ENCODE results near the gene SMIM10L2A. TPM values are rescaled to one million over a fixed set of nuclear protein-coding genes. Genes with fewer than 3 reads are reported as not detected.

Gene SMIM10L2A
- total and polyA plus RNA-seq, 8 donors = 1.3 to 2.3 (median 1.5) TPM

GRCh38 chrX:135384161-135384836 lies 37.4 kb upstream of the SMIM10L2A start:
- WGBS, 2 donors = 78 to 82% methylated on average over 6 of the region's 6 CpGs

GRCh38 chrX:135388841-135389240 lies 32.9 kb upstream of the SMIM10L2A start:
- Histone ChIP-seq H3K36me3 (no peaks in the 10 kb centered on the region), H3K9me3 (no peaks in the 10 kb centered on the region), H3K27me3 (no peaks in the 10 kb centered on the region), H3K4me3 (no peak overlapping the region), H3K4me1 (no peaks in the 10 kb centered on the region), H3K27ac (no peak overlapping the region)
- DNase-seq (no peak), FAIRE-seq (no peak), ATAC-seq (no peak)
- intact Hi-C loops (cut with DNase I) = no loop called here
- WGBS, 2 donors = 60 to 82% methylated on average over 2 of the region's 2 CpGs
- TF ChIP-seq CTCF (IDR thresholded peaks at IDR 0.05) = no peak

More at GRCh38 chrX:135384161-135384836, 37.4 kb upstream of the SMIM10L2A start:
- no peaks in the 10 kb centered on the region for H3K36me3 ChIP-seq
- H3K9me3 ChIP-seq = no peaks in the 10 kb centered on the region
- H3K4me3 ChIP-seq = no peak overlapping the region
- no peaks in the 10 kb centered on the region for H3K27me3 ChIP-seq
- no peak overlapping the region for H3K27ac ChIP-seq
- no peak for DNase-seq
- no peaks in the 10 kb centered on the region for H3K4me1 ChIP-seq
- intact Hi-C loops (cut with DNase I) = no loop called here
- no peak for ATAC-seq
- no peak for FAIRE-seq
- no peak for TF ChIP-seq CTCF (IDR thresholded peaks at IDR 0.05)

- no peak for TF ChIP-seq CTCF (IDR thresholded peaks at IDR 0.05)
- DNase-seq (no peak), FAIRE-seq (peak; percentile 93), ATAC-seq (no peak)
- Histone ChIP-seq H3K4me3 (no peak overlapping the region), H3K36me3 (no peaks in the 10 kb centered on the region), H3K9me3 (no peaks in the 10 kb centered on the region), H3K27me3 (no peaks in the 10 kb centered on the region), H3K4me1 (no peaks in the 10 kb centered on the region), H3K27ac (no peak overlapping the region)
- intact Hi-C loops (cut with DNase I) = no loop called here
- 66 to 86% methylated on average over 1 of the region's 1 CpG for WGBS, 2 donors
These were observed 32.5 kb upstream of the SMIM10L2A start for GRCh38 chrX:135389243-135389642.

- H3K4me1 ChIP-seq = no peaks in the 10 kb centered on the region
- WGBS, 2 donors = 18 to 37% methylated on average over 2 of the region's 2 CpGs
- no peaks in the 10 kb centered on the region for H3K36me3 ChIP-seq
- no peak for TF ChIP-seq CTCF (IDR thresholded peaks at IDR 0.05)
- peak; percentile 60 to 89 (median 67) for ATAC-seq
- DNase-seq = peak in 3 of 6 donors; percentile 11 to 51 (median 17)
- no peaks in the 10 kb centered on the region for H3K27me3 ChIP-seq
- no peaks in the 10 kb centered on the region for H3K9me3 ChIP-seq
- intact Hi-C loops (cut with DNase I) = no loop called here
- no peak overlapping the region for H3K4me3 ChIP-seq
- H3K27ac ChIP-seq = no peak overlapping the region
- FAIRE-seq = no peak
These were observed 32.0 kb upstream of the SMIM10L2A start for GRCh38 chrX:135389717-135390116.

- Histone ChIP-seq H3K9me3 (no peaks in the 10 kb centered on the region), H3K4me3 (no peak overlapping the region), H3K27ac (no peak overlapping the region), H3K4me1 (no peaks in the 10 kb centered on the region), H3K27me3 (no peaks in the 10 kb centered on the region), H3K36me3 (no peaks in the 10 kb centered on the region)
- WGBS, 2 donors = 49 to 55% methylated on average over 7 of the region's 7 CpGs
- no peak for TF ChIP-seq CTCF (IDR thresholded peaks at IDR 0.05)
- ATAC-seq (peak in 2 of 4 donors; percentile 65 to 68), DNase-seq (peak in 2 of 6 donors; percentile 16 to 32), FAIRE-seq (no peak)
- intact Hi-C loops (cut with DNase I) = no loop called here
These were observed 30.0 kb upstream of the SMIM10L2A start for GRCh38 chrX:135391734-135392133.
